Brain microvascular endothelial cell (primary cell): ENCODE measurements around the gene LRP8.

Source experiments
- DNase-seq: peaks from one replicate; pipeline ENCODE4 v3.0.0-alpha.2; 2020
- H3K27ac ChIP-seq: fragments of 250-450 bp; sonication (Bioruptor Pico); 2 replicates; pipeline ENCODE4 v1.5.1; 2020; ENCODE audit warnings: mild to moderate bottlenecking, moderate library complexity
- H3K27me3 ChIP-seq: fragments of 250-450 bp; sonication (Bioruptor Pico); replicated peaks from 2 replicates; pipeline ENCODE4 v1.5.1; 2020; ENCODE audit warnings: mild to moderate bottlenecking
- H3K36me3 ChIP-seq: fragments of 250-450 bp; sonication (Bioruptor Pico); replicated peaks from 2 replicates; pipeline ENCODE4 v1.5.1; 2020; ENCODE audit warnings: mild to moderate bottlenecking
- H3K4me3 ChIP-seq: 2 replicates; pipeline ENCODE4 v1.5.1; 2011; ENCODE audit warnings: low read depth, mild to moderate bottlenecking, control low read depth, low read length, moderate library complexity
- CTCF ChIP-seq: IDR thresholded peaks from 2 replicates; pipeline ENCODE4 v1.5.1; 2011; ENCODE audit warnings: low read depth, mild to moderate bottlenecking, moderate library complexity, low read length, control low read depth, inconsistent platforms; ENCODE audit errors: missing control alignments
- in situ Hi-C: cut with HindIII; loops from 2 replicates; pipeline ENCODE4 v1.10.0; 2017; ENCODE audit warnings: low sequenced_read_pairs, low pct_ligation_motif_present

LRP8 gene

DNA sequence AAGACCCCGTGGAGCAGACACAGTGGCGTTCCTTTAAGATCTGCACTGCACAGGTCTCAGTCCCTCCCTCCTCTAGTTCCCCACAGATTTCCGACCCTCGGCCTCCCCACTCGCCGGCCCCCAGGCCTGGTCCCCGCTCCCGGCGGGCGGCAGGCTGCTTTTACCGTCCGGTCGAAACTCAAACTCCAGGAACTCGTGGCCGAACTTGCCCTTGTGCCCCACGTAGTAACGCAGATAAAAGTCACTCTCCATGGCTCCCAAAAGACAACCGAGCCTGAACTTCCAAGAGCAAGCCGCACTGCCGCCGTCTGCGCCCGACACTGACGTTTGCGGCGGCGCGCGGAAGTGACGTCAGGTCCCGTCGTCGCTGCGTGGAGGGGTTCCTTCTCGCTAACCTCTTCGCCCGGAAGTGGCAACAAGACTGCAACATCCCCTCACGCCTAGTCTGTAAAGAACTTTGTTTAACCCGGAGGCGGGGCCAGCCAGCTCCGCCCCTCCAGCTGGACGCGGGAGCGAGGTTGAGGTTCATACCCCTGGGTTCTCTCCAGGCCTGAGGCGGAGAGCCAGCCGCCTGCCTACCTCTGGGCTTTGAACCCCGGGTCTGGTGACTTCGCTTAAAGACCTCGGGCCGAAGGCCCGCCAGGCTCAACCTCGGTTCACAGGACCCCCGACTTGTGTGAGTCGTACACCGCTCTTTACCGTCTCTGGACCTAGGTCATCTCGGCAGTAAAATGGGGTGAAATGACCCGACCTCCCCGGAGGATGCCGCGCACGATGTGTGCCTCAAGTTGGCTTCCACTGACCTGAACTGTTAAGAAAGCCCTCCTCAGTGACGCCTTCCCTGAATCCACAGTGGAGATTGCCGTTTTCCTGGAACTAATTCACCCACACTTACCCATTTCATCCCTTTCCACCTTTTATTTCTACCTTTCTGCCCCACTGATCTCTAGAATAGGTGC lies 89.4 kb downstream of the LRP8 start, which contains the start of gene MAGOH:
MAGOH (minus strand) TSS at position 322 of the 959 bp plus-strand sequence; CDS start at position 252, 70 bp downstream.
- TF ChIP-seq CTCF, result no peak
- Histone ChIP-seq H3K27me3 (no peaks in the 10 kb centered on the region), H3K27ac (peak within 1 kb of the TSS; percentile 79), H3K36me3 (peaks cover 16% of the 10 kb centered on the region), H3K4me3 (peak within 1 kb of the TSS; percentile 99)
- peak; percentile 92 for DNase-seq
- in situ Hi-C loops, result no loop called here

DNA sequence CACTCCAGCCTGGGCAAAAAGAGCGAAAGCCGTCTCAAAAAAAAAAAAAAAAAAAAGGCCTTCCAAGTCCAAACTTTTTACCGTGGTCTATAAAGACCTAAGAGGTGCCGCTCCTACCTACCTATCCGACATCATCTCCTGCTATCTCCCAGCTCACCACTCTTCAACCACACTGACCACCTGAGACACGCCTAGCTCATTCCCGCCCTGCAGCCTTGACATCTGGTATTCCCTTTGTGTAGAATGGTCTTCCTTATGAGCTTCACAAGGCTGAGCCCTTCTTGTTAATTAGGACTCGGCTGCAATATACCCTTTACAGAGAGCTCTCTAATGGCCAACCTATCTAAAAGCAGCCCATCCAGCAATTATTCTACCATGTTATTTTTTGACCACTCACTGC lies 90.2 kb downstream of the LRP8 start:
- Histone ChIP-seq H3K4me3 (peak overlapping the region; percentile 99), H3K27ac (peak overlapping the region; percentile 79), H3K27me3 (no peaks in the 10 kb centered on the region), H3K36me3 (peaks cover 23% of the 10 kb centered on the region)
- TF ChIP-seq CTCF, result no peak
- in situ Hi-C loops, result no loop called here
- no peak for DNase-seq

GRCh38 chr1:53220962-53221286 lies 106.9 kb downstream of the LRP8 start:
- TF ChIP-seq CTCF, result no peak
- in situ Hi-C loops, result no loop called here
- H3K36me3 ChIP-seq, result peaks cover 10% of the 10 kb centered on the region
- peak overlapping the region; percentile 97 for H3K4me3 ChIP-seq
- H3K27me3 ChIP-seq, result no peaks in the 10 kb centered on the region
- peak overlapping the region; percentile 97 for H3K27ac ChIP-seq
- DNase-seq, result no peak

- Histone ChIP-seq H3K36me3 (peaks cover 9% of the 10 kb centered on the region), H3K27me3 (no peaks in the 10 kb centered on the region), H3K4me3 (peak within 1 kb of the TSS; percentile 97), H3K27ac (peak within 1 kb of the TSS; percentile 97)
- in situ Hi-C loops, result no loop called here
- peak; percentile 90 for DNase-seq
- no peak for TF ChIP-seq CTCF
Measured at GRCh38 chr1:53220171-53220961, 107.5 kb downstream of the LRP8 start, which contains the start of gene CZIB. TSS of gene CZIB (minus strand) at chr1:53220634. CDS start at chr1:53220575, 59 bp downstream.

- no peak for TF ChIP-seq CTCF
- H3K4me3 ChIP-seq, result peak overlapping the region; percentile 97
- no peak for DNase-seq
- H3K27me3 ChIP-seq, result no peaks in the 10 kb centered on the region
- in situ Hi-C loops, result no loop called here
- H3K27ac ChIP-seq, result peak overlapping the region; percentile 97
- peaks cover 9% of the 10 kb centered on the region for H3K36me3 ChIP-seq
Measured at GRCh38 chr1:53219711-53220110, 108.2 kb downstream of the LRP8 start.
